ENCODE results near the gene NTM. TPM values are rescaled to one million over a fixed set of nuclear protein-coding genes. Genes with fewer than 3 reads are reported as not detected.

The NTM gene
- total RNA-seq, 2 donors from 2014 or later, result 0.26 to 3.6 TPM

- no peak for ATAC-seq
- no peak overlapping the region for H3K4me3 ChIP-seq
- no peak overlapping the region for H3K27ac ChIP-seq
- H3K36me3 ChIP-seq (replicated peaks in 1 of 2; ENCODE audit: insufficient read depth in 1 of 2, low read depth in 2 of 2), result no peaks in the 10 kb centered on the region
- H3K9me3 ChIP-seq, result no peaks in the 10 kb centered on the region
- no peak for DNase-seq
- TF ChIP-seq CTCF (IDR thresholded peaks at IDR 0.05), result no peak
- TF ChIP-seq POLR2A (IDR thresholded peaks at IDR 0.05), result no peak
- no peaks in the 10 kb centered on the region for H3K27me3 ChIP-seq
- intact Hi-C loops (cut with DNase I), result no loop called here
- H3K4me1 ChIP-seq, result no peaks in the 10 kb centered on the region
- 66 to 73% methylated on average over 10 to 11 of the region's 11 CpGs for WGBS, 2 donors
Measured at GRCh38 chr11:131659931-131660330, 289.5 kb downstream of the NTM start.

- ATAC-seq, result no peak
- no peaks in the 10 kb centered on the region for H3K27me3 ChIP-seq
- H3K9me3 ChIP-seq, result no peaks in the 10 kb centered on the region
- no peak overlapping the region for H3K4me3 ChIP-seq
- intact Hi-C loops (cut with DNase I), result no loop called here
- H3K27ac ChIP-seq, result no peak overlapping the region
- 66 to 87% methylated on average over 3 of the region's 3 CpGs for WGBS, 2 donors
- H3K36me3 ChIP-seq (replicated peaks in 1 of 2; ENCODE audit: insufficient read depth in 1 of 2, low read depth in 2 of 2), result no peaks in the 10 kb centered on the region
- no peaks in the 10 kb centered on the region for H3K4me1 ChIP-seq
- no peak for DNase-seq
- no peak for TF ChIP-seq POLR2A (IDR thresholded peaks at IDR 0.05)
- no peak for TF ChIP-seq CTCF (IDR thresholded peaks at IDR 0.05)
Measured at GRCh38 chr11:131661132-131661531, 290.7 kb downstream of the NTM start.

GRCh38 chr11:131662317-131662972, 292.0 kb downstream of the NTM start:
- no peak for TF ChIP-seq POLR2A (IDR thresholded peaks at IDR 0.05)
- TF ChIP-seq CTCF (IDR thresholded peaks at IDR 0.05), result no peak
- no peak overlapping the region for H3K27ac ChIP-seq
- no peaks in the 10 kb centered on the region for H3K9me3 ChIP-seq
- H3K36me3 ChIP-seq (replicated peaks in 1 of 2; ENCODE audit: insufficient read depth in 1 of 2, low read depth in 2 of 2), result no peaks in the 10 kb centered on the region
- ATAC-seq (no peak), DNase-seq (no peak)
- no peaks in the 10 kb centered on the region for H3K27me3 ChIP-seq
- H3K4me1 ChIP-seq, result no peaks in the 10 kb centered on the region
- intact Hi-C loops (cut with DNase I), result no loop called here
- no peak overlapping the region for H3K4me3 ChIP-seq
- WGBS, 2 donors, result 59 to 62% methylated on average over 13 of the region's 13 CpGs

- H3K4me3 ChIP-seq, result no peak overlapping the region
- TF ChIP-seq CTCF (IDR thresholded peaks at IDR 0.05) (no peak), POLR2A (IDR thresholded peaks at IDR 0.05) (no peak)
- no peaks in the 10 kb centered on the region for H3K4me1 ChIP-seq
- WGBS, 2 donors, result 52 to 53% methylated on average over 9 of the region's 9 CpGs
- no peaks in the 10 kb centered on the region for H3K36me3 ChIP-seq (replicated peaks in 1 of 2; ENCODE audit: insufficient read depth in 1 of 2, low read depth in 2 of 2)
- no peak for ATAC-seq
- no peaks in the 10 kb centered on the region for H3K27me3 ChIP-seq
- H3K27ac ChIP-seq, result no peak overlapping the region
- no peak for DNase-seq
- intact Hi-C loops (cut with DNase I), result no loop called here
- no peaks in the 10 kb centered on the region for H3K9me3 ChIP-seq
Measured at GRCh38 chr11:131662993-131663392, 292.6 kb downstream of the NTM start.
